Measurements from ENCODE around the gene CCM2.
"Not testable (repeated sequence)": the region's sequence is repeated elsewhere in the genome, so short reads cannot be mapped to it uniquely, and the experiment has no call there.

CCM2 gene

DNA sequence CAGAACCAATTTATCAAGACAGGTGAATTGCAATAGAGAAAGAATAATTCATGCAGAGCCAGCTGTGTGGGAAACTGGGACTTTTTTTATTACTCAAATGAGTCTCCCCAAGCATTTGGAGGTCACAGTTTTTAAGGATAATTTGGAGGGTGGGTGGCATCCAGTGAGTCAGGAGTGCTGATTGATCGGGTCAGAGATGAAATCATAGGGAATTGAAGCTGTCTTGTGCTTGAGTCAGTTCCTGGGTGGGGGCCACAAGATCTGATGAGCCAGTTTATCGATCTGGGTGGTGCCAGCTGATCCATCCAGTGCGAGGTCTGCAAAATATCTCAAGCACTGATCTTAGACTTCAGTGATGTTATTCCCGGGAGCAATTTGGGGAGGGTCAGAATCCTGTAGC lies 11.3 kb upstream of the CCM2 start:
- no peak for TF ChIP-seq CTCF (IDR thresholded peaks at IDR 0.05; ENCODE audit: low read depth, low read length)
- H3K4me3 ChIP-seq (ENCODE audit: low read depth, low read length): no peak overlapping the region

GRCh38 chr7:44989132-44989531 lies 10.9 kb upstream of the CCM2 start:
- no peak for TF ChIP-seq CTCF (IDR thresholded peaks at IDR 0.05; ENCODE audit: low read depth, low read length)
- H3K4me3 ChIP-seq (ENCODE audit: low read depth, low read length): no peak overlapping the region

- H3K4me3 ChIP-seq (ENCODE audit: low read depth, low read length): no peak overlapping the region
- TF ChIP-seq CTCF (IDR thresholded peaks at IDR 0.05; ENCODE audit: low read depth, low read length): no peak
These were observed 9.6 kb upstream of the CCM2 start for GRCh38 chr7:44990109-44991023.

DNA sequence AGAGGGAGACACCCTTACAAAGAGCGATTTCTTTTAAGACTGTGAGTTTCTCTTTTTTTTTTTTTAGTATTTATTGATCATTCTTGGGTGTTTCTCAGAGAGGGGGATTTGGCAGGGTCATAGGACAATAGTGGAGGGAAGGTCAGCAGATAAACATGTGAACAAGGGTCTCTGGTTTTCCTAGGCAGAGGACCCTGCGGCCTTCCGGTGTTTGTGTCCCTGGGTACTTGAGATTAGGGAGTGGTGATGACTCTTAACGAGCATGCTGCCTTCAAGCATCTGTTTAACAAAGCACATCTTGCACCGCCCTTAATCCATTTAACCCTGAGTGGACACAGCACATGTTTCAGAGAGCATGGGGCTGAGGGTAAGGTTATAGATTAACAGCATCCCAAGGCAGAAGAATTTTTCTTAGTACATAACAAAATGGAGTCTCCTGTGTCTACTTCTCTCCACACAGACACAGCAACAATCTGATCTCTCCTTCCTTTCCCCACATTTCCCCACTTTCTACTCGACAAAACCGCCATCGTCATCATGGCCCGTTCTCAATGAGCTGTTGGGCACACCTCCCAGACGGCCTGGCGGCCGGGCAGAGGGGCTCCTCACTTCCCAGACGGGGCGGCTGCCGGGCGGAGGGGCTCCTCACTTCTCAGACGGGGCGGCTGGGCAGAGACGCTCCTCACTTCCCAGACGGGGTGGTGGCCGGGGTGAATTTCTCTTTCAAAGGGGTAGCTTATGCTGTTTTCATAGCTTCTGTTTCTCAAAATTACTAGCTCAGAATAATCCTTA lies 7.8 kb upstream of the CCM2 start:
- H3K4me3 ChIP-seq (ENCODE audit: low read depth, low read length): not testable (repeated sequence)

DNA sequence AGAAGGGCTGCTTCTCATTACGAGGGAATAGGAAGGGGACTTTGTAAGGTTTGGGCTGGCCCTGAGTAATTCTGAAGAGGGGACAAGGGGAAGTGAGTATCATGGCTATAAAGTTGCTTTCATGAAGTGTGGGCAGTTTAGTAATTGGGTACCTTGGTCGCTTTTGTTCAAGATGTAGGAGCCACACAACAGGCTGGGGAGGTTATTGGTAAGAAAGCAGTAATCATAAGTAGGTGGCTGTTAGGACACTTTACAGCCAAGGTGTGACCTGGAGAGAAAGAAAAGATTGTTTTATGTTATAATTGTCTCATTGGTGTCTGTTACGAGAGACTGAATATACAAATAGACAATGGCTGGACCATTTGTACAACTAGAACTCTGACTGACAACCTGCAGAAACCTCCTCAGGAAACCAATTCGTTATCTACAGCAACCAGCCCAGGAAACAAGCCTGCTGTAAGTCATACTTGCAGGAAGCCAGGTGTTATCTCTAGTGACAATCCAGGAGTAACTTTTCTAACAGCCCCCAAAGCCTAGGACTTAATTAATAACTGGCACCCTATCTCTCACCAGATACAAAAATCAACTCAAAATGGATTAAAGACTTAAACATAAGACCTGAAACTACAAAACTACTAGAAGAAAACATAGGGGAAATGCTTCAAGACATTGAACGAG lies 5.0 kb upstream of the CCM2 start:
- no peak for TF ChIP-seq CTCF (IDR thresholded peaks at IDR 0.05; ENCODE audit: low read depth, low read length)
- H3K4me3 ChIP-seq (ENCODE audit: low read depth, low read length): no peak overlapping the region

GRCh38 chr7:44995555-44996493 lies 4.2 kb upstream of the CCM2 start:
- no peak for TF ChIP-seq CTCF (IDR thresholded peaks at IDR 0.05; ENCODE audit: low read depth, low read length)
- H3K4me3 ChIP-seq (ENCODE audit: low read depth, low read length): no peak overlapping the region

Data from WI38 (cell line).